Stimulated activated CD8-positive, alpha-beta memory T cell treated with anti-CD3 and anti-CD28 coated beads, Interleukin-15, amount 100 ng/mL, for 1 hour (primary cell): ENCODE results near the gene ODR4.
"Not testable (repeated sequence)": the region's sequence is repeated elsewhere in the genome, so short reads cannot be mapped to it uniquely, and the experiment has no call there.

Experiments
- DNase-seq: peaks from one replicate; pipeline ENCODE4 v3.0.0-alpha.2; 2020; ENCODE audit warnings: low read depth

The ODR4 gene

GRCh38 chr1:186375152-186375928 lies at the start of gene ODR4, which contains the start of gene TPR:
Gene ODR4 (plus strand): TSS chr1:186375838. CDS start chr1:186379786, 3,948 bp downstream.
Gene TPR (minus strand): TSS chr1:186375253. CDS start chr1:186375028, 225 bp downstream.
- peak; percentile 90 for DNase-seq

GRCh38 chr1:186326009-186326408 lies 49.6 kb upstream of the ODR4 start:
- no peak for DNase-seq

GRCh38 chr1:186327331-186327730 lies 48.3 kb upstream of the ODR4 start:
- no peak for DNase-seq

GRCh38 chr1:186330758-186331157 lies 44.9 kb upstream of the ODR4 start:
- no peak for DNase-seq

GRCh38 chr1:186337554-186337953 lies 38.1 kb upstream of the ODR4 start:
- DNase-seq = no peak

- no peak for DNase-seq
Observed at GRCh38 chr1:186340772-186341171, 34.9 kb upstream of the ODR4 start.

GRCh38 chr1:186347837-186348691 lies 27.6 kb upstream of the ODR4 start:
- not testable (repeated sequence) for DNase-seq

GRCh38 chr1:186374303-186375151 lies 1.1 kb upstream of the ODR4 start:
- peak; percentile 8 for DNase-seq

- no peak for DNase-seq
Observed at GRCh38 chr1:186375929-186376319, 286 bp downstream of the ODR4 start.

- no peak for DNase-seq
Observed at GRCh38 chr1:186386725-186387383, 11.2 kb downstream of the ODR4 start.

GRCh38 chr1:186390925-186391324 lies 15.3 kb downstream of the ODR4 start:
- DNase-seq = no peak

- DNase-seq = no peak
Observed at GRCh38 chr1:186391841-186392240, 16.2 kb downstream of the ODR4 start.

- not testable (repeated sequence) for DNase-seq
Observed at GRCh38 chr1:186392711-186393110, 17.1 kb downstream of the ODR4 start.

- not testable (repeated sequence) for DNase-seq
Observed at GRCh38 chr1:186401446-186401845, 25.8 kb downstream of the ODR4 start.

GRCh38 chr1:186403632-186404031 lies 28.0 kb downstream of the ODR4 start:
- DNase-seq = no peak

GRCh38 chr1:186404454-186405051 lies 28.9 kb downstream of the ODR4 start:
- DNase-seq = no peak

- DNase-seq = no peak
Observed at GRCh38 chr1:186409091-186409490, 33.5 kb downstream of the ODR4 start.

GRCh38 chr1:186413319-186413718 lies 37.7 kb downstream of the ODR4 start:
- DNase-seq = no peak

GRCh38 chr1:186418503-186418902 lies 42.9 kb downstream of the ODR4 start:
- no peak for DNase-seq

GRCh38 chr1:186420311-186420710 lies 44.7 kb downstream of the ODR4 start:
- no peak for DNase-seq

- DNase-seq = no peak
Observed at GRCh38 chr1:186420923-186421322, 45.3 kb downstream of the ODR4 start.
